ENCODE data around the gene OR2M5. TPM values are rescaled to one million over a fixed set of nuclear protein-coding genes. Genes with fewer than 3 reads are reported as not detected.

The OR2M5 gene, protein sequence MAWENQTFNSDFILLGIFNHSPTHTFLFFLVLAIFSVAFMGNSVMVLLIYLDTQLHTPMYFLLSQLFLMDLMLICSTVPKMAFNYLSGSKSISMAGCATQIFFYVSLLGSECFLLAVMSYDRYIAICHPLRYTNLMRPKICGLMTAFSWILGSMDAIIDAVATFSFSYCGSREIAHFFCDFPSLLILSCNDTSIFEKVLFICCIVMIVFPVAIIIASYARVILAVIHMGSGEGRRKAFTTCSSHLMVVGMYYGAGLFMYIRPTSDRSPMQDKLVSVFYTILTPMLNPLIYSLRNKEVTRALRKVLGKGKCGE
- not detected in 2 replicates for total RNA-seq

DNA sequence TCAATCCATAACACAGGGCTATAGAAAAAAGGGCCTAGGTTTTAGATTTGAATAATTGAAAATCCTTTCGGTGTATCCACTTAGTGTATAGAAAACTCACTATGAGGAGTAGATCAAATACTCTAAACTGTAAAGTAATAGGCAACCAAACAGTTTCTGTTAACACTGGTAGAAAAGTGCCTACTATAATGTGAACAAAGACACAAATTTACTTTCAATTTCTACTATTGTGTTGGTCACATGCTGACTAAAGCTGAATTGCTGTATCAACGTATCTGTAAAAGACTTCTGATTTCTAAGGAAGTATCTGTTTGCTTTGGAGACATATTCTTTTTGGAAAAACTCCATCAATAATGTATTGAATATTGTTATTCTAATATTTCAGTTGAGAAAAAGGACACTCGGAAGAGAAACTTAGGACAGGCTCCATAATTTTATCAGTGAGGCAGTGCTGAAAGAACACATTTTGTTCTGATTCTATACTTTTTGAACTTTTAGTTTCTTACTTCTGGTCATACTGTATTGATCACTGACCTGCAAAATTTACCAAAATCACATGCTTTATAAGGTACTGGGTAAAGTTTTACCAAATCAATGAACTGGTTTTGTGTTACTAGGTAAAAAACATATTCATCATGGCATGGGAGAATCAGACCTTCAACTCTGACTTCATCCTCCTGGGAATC is at the start of gene OR2M5:
TSS of gene OR2M5 (plus strand) at position 636 of the 686 bp plus-strand sequence. CDS start at position 636, 0 bp downstream.
- DNase-seq (ENCODE audit: extremely low read depth, low read depth, low spot score): no peak

DNA sequence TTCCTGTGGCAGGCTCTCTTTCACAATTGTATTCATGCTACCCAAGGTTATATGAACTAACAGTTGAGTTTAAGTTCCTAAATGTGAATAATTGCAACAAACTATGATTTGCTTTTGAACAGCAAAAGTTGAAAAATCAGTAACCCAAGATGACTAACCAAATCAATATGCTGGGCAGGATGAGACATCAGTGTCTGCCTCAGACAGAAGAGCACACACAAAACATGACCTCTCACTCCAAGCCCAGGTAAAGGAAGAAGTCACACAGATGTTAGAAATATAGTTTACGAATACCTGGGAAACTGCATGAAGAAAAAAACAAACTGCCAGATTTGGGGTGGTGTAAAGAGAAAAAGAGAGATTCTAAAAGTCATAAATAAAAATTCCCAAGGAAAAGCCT is 46.4 kb upstream of the OR2M5 start:
- DNase-seq (ENCODE audit: extremely low read depth, low read depth, low spot score): no peak

DNA sequence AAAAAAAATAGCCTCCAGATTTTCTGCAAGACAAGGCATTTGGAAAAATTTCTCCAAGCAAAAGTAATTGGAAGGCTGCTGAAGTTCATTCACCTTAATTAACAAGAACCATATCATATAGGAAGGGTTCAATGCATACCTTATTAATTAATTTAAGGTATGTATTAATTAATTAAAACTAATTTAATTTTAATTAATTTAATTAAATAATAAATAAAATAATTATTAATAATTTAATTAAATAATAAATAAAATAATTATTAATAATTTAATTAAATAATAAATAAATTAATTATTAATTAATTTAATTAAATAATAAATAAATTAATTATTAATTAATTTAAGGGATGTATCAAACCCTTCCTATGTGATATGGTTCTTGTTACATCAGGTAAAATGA is 42.1 kb upstream of the OR2M5 start:
- no peak for DNase-seq (ENCODE audit: extremely low read depth, low read depth, low spot score)

DNA sequence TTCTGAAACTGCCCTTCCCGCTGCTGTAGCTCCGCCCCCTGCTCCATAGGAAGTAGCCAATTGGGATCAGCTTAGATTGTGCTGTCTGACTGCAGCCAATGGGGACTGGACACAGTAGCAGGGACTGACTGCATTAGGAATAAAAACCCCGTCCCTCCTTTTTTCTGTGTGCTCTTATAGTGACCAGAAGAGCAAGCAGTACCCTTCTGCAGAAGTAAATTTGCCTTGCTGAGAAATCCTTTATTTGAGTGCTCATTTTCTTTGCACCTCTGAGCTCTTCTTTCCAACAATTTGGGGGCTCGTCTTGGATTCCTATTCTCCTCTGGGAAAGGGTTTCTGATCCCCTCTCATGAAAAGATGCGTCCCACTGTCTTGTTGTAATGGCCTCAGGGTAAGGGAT is 33.8 kb upstream of the OR2M5 start:
- DNase-seq (ENCODE audit: extremely low read depth, low read depth, low spot score): no peak

DNA sequence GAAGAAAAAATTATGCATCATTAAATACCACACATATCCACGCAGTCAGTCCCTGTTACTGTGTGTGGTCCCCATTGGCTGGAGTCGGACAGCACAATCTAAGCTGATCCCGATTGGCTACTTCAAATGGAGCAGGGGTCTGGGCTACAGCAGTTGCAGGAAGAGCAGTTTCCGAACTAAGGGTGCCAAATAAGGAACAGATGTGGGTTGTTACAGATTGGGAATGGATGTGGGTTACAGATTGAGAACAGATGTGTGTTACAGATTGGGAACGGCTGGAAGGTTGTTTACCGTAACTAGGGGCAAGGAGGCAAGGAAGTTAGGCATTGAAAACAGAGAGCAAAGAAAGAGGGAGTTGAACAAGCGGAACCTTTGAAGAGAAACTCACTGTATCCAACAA is 30.1 kb upstream of the OR2M5 start:
- no peak for DNase-seq (ENCODE audit: extremely low read depth, low read depth, low spot score)

DNA sequence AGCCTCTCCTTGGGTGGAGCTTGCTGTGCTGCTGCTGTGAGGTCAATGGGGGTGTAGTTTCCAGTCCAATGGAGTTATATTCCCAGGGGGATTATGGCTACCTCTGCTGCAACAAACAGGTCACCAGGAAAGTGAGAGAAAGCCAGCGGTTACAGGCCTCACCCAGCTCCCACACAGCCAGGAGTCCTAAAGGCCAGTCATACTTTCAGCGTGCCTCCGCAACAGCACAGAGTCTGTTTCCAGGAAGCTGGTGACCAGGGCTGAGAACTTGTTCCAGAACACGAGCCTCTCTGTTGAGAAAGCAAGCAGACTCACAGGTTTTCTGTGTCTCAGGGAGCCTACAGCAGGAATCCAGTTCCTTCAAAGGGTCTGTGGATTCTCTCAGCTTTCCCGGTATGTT is 17.3 kb upstream of the OR2M5 start:
- DNase-seq (ENCODE audit: extremely low read depth, low read depth, low spot score): no peak

DNA sequence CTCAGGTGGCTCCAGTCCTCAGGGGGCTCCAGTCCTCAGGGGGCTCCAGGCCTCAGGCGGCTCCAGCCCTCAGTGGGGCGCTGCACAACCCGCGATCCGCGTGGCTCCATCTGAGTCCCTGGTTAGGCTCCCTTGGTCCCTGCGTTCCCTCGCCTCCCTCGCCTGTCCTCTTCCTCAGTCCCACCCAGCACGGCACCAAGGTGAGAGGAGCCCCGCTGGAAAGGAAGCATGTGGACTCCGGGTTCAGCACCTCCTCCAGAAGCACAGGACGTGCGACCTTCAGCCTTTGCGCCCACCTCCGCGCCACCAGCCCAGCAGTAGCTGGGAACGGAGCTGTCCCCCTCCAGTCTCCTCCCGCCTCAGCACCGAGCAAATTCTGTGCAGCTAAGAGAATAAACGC is 8.1 kb upstream of the OR2M5 start:
- DNase-seq (ENCODE audit: extremely low read depth, low read depth, low spot score): no peak

DNA sequence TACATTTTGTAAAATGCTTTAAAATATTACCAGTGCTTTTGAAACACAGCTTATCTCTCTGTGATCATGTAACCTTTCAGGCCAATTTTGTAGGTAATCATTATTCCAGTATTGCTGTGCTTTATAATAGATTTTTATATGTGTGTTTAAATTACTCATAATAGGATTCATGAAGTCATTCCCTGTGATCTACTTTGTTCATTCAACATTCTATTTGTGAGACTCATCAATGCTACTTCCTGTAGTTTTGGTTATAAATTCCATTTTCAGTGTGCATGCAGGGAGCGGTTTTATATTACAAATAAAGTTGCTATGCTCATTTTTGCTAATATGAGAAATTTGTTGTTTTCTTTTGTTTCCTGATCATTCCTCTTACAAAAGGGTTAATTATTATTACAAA is 4.1 kb upstream of the OR2M5 start:
- no peak for DNase-seq (ENCODE audit: extremely low read depth, low read depth, low spot score)

DNA sequence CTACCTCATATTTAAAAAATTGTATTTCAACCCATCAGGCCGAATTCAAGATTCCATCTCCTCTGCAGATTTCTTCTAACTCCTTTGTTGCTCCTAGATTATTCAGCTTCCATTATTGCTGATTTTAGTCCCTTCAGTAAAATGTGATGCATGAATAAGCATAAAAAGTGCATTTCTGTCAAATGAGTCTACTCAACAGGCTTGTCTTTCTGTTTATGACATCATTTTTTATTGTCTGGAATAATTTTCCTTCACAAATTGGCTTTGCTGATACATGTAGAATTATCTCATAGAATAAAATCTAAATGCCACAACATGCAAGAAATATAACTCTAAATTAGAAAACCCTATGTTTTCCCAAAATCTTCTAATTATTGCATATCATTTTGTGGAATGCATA is 1.6 kb upstream of the OR2M5 start:
- DNase-seq (ENCODE audit: extremely low read depth, low read depth, low spot score): no peak

DNA sequence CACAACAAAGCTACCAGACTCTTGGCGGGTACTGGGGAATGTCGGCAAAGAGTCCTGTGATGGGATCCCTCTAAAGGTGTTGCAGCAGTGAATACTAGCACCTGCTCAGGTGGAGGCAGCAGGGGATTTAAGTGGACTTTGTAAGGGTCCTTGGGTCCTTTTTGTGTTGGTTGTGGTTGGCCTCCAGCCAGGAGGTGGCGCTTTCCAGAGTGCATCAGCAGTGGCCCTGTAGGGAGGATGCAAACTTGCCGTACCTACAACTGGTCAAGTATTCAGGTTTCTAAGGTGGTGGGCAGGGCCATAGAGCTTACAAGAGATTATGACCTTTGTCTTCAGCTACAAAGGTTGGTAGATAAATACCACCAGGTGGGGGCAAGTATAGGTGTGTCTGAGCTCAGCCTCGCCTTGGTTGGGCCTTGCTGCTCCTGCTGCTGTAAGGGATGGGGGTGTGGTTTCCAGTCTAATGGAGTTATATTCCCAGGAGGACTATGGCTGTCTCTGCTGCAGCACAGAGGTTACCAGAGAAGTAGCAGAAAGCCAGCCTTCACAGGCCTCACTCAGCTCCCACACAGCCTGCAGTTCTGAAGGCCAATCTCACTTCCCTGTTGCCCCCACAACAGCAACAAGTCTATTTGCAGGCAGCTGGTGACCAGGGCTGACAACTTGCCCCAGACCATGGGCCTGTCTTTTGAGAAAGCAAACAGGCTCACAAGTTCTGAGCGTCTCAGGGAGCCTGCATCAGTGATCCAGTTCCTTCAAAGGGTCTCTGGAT is 7.3 kb downstream of the OR2M5 start:
- DNase-seq (ENCODE audit: extremely low read depth, low read depth, low spot score): no peak

DNA sequence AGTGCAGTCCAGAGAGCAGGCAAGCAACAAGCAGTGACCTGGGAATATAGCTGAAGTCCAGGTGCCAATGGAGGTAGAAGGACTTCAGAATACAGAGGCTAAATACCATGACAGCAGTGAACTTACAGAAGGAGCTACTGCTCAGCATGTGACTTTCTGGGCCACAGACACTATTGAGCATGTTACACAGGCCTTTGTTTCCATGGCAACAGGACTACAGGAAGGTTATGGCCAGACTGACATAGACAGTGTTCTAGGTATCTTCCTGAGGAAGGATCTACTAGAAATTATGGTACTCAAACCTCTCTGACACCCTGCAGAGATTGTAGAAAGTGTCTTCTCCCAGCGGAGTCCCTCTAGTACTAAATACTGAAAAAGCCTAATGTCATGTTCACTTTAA is 11.0 kb downstream of the OR2M5 start:
- no peak for DNase-seq (ENCODE audit: extremely low read depth, low read depth, low spot score)

DNA sequence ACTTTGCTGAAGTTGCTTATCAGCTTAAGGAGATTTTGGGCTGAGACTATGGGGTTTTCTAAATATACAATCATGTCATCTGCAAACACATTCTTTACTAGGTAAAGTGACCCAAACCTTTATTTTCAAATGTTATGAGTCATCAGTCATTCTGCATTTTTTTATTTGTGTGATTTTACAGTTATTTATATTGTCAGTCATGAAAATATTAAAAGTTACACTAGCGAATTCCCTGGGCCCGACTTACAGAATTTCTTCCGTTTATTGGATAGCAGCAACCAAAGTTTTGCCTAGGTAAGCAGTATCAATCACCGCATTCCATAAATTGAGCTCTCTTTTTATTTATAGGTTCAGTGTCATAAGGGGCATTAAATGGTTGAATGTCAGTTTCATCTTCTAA is 13.8 kb downstream of the OR2M5 start:
- no peak for DNase-seq (ENCODE audit: extremely low read depth, low read depth, low spot score)

DNA sequence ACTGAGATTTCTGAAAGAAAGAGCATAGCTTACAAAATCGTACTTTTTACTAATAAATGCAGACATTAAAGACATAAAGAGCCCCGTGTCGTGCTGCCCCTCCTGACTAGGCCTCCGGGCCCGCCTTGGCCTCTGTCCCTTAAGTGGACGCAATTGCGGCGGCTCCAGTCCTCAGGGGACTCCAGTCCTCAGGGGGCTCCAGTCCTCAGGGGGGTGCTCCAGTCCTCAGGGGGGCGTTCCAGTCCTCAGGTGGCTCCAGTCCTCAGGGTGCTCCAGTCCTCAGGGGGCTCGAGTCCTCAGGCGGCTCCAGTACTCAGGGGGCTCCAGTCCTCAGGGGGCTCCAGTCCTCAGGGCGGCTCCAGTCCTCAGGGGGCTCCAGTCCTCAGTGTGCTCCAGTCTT is 19.1 kb downstream of the OR2M5 start:
- DNase-seq (ENCODE audit: extremely low read depth, low read depth, low spot score): no peak

DNA sequence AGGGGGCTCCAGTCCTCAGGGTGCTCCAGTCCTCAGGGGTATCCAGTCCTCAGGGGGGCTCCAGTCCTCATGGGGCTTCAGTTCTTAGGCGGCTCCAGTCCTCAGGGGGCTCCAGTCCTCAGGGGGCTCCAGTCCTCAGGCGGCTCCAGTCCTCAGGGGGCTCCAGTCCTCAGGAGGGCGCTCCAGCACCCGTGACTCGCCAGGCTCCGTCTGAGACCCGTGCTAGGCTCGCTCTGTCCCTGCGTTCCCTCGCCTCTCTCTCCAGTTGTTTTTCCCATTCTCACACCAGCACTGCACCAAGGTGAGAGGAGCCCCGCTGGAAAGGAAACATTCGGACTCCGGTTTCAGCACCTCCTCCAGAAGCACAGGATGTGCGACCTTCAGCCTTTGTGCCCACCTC is 20.2 kb downstream of the OR2M5 start:
- DNase-seq (ENCODE audit: extremely low read depth, low read depth, low spot score): no peak

DNA sequence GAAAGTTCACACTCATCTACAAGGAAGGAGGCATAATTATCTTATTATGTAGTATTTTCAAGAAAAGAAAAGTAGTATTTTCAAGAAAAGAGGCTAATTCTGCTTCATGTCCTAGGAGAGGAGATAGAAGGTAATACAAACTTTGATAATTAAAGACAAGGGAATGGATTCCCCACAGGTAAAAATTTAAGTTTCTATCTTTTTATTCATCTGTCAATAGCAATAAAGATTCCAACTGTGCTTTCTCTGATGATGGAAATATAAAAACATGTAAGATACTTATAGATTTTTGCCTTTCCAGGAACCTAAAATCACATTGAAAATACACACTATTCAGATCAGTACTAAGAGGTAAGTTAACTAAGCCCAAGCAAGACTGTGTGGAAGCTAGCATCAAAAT is 29.6 kb downstream of the OR2M5 start, which contains the start of gene OR2M2:
TSS of gene OR2M2 (plus strand) at position 301 of the 400 bp plus-strand sequence. CDS start 5,165 bp downstream, outside the sequence.
- DNase-seq (ENCODE audit: extremely low read depth, low read depth, low spot score): no peak

DNA sequence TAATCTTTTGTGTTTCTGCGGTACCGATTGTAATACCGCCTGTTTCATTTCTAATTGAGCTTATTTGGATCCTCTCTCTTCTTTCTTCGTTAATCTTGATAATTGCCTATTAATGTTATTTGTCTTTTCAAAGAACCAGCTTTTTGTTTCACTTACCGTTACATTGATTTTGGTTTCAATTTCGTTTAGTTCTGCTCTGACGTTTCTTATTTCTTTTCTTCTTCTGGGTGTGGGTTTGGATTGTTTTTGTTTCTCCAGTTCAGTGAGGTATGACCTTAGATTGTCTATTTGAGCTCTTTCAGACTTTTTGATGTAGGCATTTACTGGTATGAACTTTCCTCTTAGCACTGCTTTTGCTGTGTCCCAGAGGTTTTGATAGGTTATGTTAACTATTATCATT is 39.0 kb downstream of the OR2M5 start:
- DNase-seq (ENCODE audit: extremely low read depth, low read depth, low spot score): no peak

DNA sequence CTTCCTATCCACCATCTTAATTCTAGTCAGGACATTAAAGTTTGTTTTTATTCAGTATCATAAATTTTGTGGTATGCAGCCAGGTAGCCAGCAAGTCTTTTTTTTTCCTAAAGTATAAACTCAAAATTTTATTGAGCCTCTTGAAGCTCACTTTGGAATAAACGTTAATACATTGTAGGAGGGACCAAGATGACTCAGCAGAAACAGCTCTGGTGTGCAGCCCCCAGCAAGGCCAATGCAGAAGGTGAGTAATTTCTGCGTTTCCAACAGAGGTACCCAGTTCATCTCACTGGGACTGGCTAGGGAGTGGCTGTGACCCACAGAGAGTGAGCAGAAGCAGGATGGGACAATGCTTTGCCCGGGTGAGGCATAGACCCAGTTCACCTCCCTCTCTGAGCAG is 42.4 kb downstream of the OR2M5 start:
- no peak for DNase-seq (ENCODE audit: extremely low read depth, low read depth, low spot score)

DNA sequence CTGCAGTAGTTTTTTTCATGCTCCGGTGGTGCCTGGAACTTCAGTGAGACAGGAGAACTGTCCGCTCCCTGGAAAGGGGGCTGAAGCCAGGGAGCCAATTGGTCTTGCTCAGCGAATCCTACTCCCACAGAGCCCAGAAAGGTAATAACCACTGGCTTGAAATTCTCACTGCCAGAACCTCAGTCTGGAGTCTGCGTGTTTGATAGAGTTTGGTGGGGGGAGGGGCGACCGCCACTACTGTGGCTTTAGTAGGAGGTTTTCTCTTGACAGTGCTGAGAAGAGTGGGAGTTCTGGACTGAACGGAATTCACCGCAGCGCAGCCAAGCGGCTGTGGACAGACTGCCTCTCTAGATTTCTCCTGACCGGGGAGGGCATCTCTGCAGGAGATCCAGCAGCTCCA is 44.1 kb downstream of the OR2M5 start:
- no peak for DNase-seq (ENCODE audit: extremely low read depth, low read depth, low spot score)

DNA sequence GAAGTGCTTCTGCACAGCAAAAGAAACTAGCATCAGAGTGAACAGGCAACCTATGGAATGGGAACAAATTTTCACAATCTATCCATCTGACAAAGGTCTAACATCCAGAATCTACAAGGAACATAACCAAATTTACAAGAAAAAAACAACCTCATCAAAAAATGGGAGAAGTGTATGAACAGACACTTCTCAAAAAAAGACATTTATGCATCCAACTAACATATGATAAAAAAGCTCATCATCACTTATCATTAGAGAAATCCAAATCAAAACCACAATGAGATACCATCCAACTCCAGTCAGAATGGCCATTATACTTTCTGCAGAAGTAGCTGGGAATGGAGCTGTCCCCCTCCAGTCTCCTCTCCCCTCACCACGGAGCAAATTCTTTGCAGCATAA is 49.2 kb downstream of the OR2M5 start:
- no peak for DNase-seq (ENCODE audit: extremely low read depth, low read depth, low spot score)
